NCI-H510A (cell line): ENCODE measurements around the gene LTBP1.

Experiments used
- DNase-seq: peaks from one replicate; lab custom pipeline; 2025; lab: John Stamatoyannopoulos, UW

LTBP1 gene

DNA sequence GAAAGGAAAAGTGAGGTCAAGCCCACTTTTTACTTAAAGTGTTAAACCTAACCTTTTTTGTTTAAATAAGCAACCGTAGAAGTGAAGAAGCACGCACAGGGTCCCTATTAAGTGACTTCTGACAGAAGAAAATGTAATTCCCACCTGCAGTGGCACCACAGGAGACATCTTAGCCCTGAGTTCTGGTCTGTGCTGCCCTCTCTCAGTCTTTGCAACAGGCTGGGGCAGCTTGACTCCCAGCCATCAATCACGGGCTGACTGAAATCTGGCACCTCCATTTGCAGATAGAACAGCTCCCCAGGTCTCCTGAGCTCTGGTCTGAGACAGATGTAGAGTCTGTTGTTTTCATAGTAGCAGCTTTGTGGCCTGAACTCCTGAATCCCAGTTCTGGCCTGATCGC lies 170.0 kb downstream of the LTBP1 start:
- DNase-seq, result no peak

DNA sequence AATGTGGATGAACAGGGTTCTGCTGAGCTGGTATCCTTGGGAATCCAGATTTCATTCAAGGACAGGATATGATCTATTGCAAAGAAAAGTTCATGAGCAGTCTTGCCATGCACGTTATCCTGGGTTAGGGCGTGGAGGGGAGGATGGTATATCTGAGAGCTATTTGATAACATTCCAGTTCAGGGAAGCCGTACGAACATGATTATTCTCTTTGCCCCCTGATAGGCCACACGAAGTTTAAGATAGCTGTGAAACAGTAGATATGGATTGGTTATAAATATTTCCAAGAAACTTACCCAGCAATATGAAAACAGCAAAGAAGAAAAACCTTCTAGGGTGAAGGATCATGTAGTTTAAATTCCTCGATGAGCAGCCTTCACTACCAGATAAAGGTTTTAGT lies 171.9 kb downstream of the LTBP1 start:
- no peak for DNase-seq

DNA sequence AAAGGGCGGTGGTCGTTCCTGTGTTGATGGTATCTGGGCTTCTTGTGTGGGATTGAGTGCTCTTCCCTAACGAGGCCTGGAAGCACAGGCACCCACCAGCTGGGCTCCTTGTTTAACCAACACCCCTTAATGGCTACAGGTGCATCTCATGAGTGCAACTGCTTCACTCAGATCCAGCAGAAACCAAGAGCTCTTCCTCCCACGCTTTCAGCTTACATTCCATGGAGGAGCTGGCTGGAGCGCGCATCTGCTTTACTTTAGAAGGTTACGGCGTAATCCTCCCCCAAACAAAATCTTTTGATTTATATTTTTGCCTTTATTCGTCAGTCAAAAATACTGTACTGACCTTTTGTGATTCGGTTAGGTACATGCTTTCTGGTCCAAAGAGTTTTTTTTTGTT lies 174.7 kb downstream of the LTBP1 start:
- no peak for DNase-seq

DNA sequence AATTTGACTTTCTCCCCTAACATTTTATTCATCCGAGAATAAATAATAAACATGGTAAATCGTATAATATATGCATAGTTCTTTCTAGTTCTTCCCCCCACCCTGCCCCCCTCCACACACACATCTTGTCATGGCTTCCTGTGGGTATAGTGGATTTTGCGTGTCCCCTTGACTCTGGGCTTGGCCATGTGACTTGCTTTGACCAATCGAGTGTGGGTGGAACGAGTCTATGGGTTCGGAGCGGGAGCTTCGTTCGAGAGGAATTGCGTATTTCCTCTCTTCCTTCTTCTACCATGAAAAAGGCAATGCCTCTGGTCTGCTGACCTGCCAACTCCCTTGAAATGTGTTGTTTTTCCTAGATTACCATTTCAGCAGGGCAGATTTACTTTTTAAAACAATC lies 175.2 kb downstream of the LTBP1 start:
- DNase-seq, result no peak

DNA sequence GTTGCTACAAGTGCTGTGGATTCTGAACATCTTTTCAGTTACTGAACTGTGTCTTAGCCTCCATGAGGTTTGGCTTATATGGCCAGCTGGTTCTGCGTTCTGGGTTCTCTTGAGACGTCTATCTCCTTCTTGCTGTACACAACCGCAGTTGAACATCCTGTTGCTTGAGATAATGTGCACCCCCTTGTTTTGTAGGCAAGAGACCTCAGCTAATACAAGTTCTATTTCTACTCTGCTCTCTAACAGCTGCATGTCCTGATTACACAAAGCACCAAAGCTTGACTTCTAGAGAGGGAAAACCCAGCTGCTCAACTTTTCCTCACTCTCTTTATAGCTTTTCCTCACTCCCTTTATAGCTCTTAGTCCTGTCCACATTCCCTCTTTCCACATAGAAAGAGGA lies 176.0 kb downstream of the LTBP1 start:
- no peak for DNase-seq

DNA sequence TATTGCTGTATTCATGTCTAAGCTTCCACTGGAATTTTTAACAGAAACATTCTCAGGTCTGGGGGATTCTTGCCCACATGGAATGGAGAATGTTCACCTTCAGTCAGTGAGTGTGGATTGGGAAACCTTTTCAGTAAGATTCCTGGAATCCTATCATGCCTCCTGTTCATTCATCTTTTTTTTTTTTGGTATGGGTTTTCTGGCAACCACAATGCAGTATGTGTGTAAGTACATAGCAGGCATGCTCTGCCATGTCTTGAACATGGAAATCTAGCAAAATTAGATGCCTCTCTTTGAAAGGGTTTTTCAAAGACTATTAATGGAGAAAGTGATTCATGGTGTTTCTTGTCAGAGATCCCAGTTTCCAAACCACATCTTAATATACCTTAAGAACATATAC lies 176.5 kb downstream of the LTBP1 start:
- DNase-seq, result no peak

DNA sequence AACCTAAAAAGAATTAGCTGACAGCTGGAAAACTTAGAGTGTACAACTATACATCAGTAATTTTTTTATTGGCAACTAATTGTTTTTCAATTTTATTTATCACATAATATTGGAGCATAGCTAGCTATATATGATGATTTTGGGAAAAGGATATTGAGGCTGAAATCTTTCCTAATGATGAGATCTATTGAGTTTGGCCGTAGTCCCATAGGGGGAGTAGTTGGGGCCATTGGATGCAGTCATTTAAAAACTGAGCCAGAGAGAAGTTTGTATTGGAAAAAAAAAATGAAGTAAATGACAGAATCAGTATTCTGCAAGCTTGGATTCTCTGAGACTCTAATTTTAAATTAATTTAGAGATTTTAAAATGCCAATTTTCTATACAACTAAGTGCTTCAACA lies 179.8 kb downstream of the LTBP1 start:
- DNase-seq, result no peak

DNA sequence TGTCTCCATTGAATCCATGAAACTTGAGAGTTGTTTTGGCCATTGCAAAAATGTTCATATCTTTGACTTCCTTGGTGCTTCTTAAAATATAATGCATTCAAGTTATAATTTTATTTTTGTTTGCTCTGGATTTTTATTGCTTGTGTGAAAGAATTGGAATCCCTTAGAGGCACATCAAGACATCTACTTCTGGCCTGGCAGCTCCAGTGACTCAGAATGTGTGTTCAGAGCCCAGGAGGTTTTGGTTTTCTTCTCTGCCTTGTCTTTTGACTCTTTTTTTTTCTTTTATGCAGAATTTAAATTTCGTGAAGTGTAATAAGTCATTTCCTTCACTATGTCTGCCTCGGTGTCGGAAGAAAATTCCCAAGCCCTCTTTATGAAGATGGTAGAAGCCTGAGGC lies 180.2 kb downstream of the LTBP1 start:
- DNase-seq, result no peak

DNA sequence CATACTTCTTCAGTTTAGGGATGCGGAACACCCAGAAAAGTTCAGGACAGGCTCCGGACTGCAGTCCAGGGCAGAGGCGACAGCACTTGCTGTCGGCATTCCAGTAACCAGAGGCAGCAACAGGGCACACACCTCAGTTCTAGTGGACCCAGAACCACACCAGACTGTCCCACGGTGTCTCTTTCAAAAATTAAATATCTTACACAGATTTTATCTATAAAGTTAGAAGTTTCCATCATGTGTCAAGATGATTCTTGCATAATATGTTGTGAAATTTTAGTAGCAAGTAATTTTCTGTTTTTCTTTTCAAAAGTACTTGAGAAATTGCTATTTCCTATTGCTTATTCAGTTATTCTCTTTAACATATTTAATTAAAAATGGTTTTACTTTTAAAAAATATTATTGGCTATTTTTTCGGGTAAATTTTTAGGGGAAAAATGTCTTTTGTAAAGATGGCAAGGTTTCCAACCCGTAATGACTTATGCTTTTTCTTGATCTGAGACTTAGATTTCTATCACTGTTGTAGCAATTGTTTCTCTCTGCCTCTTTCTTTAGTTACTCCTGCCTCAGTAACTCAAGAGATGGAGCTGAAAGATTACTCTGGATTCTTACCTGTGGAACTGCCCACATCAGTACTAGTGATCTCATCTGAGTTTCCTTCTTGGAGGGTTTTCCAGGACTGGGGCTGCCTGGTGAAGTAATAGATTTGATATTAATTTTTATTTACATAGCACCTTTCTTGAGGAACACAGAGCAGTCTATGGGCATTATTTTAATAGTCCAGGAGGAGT lies 182.7 kb downstream of the LTBP1 start:
- no peak for DNase-seq

DNA sequence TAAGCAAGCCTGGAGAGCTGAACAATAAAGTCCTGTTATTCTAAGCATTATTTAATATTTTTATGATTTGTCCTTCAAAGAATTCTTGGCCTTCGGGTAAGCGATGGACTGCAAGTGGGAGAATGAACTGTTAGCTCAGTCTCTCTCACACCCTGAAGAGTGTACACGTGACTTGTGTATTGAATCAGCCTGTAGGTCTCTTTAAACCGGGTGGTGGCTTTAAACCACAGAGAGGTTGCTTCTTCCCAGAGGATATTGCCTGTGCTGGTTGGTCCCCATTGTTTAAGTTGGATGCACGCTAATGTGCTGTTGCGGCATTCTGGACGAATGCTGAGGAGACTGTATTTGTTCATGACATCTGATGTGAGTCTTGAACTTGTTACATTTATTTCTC lies 183.3 kb downstream of the LTBP1 start:
- DNase-seq, result no peak

DNA sequence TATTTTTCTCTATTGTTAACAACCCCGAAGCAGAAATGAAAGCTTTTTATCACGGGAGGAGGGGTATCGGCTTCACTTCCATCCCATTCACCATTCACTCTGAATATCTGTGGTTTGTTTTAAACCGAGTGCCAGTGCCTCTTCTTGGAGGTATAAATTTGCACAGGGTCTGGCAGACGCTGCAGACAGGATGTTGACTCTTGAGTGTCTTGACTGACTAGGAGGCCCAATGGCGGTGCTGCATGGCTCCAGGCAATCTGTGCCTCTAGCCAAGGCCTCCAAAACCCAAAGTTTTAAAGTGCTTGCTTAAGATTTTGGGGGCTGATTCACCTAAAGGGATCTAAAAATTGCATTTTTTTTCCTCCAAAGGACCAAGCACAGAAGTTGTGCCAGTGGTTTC lies 183.8 kb downstream of the LTBP1 start:
- no peak for DNase-seq

DNA sequence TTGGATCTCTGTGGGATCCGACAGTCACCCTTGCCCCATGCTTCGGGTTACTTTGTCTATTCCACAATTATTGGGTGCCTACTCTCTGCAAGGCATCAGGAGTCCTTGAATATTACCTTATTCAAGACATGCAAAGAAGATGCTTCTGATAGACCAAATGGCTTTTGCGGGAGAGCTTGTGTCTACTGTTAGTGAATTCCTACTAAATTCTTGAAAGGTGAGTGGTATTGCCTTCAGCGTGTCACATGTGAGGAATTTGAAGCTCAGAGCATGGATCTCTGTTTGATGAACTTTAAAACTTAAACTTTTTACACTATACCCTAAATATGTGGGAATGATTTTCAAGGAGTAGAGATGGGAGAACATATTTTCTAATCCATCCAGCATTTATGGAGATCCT lies 184.4 kb downstream of the LTBP1 start:
- DNase-seq, result no peak

DNA sequence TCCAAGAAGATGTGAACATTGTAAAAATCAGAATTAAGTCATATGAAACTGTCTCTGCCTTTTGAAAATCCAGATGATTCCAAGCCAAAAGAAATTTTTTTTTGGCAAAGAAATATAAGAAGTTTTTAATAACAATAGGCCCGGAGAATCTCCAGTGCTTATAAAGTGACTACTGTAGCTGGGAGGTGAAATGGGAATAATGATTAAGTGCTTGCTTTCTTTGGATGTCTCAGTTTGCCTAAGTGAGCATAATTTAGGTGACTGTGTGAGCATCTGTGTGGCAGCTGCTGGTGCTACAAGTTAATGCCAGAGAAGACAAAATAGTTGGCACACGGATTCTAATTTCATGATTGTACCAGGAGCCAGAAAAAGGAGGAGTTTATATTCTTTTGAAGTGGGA lies 185.0 kb downstream of the LTBP1 start:
- DNase-seq, result no peak

DNA sequence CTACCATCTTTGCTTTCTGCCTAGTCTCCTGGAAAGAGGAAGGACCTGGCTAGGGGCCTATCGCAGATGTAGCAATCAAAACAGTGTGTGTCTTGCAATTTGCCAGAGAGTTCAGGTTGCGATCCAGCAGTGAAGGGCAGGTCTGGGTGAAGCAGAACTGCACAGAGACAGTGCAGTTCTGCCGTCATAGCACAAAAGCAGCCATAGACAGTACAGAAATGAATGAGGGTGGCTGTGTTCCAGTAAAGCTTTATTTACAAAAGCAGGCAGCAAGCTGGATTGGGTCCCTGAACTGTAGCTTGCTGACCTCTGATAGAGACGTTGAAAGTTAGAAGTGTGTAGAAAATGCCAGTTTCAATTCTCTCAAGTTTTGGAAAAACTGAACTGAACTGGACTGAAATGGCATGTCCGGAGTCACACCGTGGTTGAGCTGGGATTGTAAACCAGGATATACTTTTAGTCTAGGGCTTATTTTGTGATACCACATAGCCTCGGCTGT lies 186.8 kb downstream of the LTBP1 start:
- DNase-seq, result no peak

DNA sequence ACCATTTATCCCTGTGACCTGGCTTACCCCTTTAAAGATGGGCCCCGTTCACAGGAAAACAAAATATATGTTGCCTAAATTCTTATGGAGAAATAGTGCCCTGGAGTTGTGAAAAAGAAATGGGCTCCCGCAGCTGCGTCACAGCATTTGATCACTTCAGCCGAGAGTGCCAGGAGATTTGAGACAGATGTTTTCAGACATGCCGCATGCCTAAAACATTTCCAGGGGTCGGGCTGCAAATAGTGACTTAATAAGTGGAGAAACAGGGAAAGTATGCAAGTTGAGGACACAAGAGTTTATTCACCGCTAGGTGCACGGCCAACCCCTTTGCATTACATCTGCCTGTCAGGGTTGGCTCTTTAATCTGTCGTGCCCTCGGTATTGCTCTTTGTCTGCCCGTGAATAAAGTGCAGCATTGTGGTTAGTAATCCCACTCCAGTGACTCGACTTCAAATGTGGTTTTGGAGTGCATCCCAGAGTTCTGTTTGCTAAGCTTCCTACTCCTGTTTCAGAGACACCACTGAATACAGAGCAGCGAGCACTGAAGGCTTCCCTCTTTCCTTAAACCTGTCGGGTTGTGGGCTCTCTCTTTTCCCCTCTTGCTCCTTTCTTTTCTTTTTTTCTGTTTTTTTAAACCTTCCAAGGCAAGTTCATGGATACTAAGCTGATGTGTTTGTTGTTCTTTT lies 187.5 kb downstream of the LTBP1 start:
- DNase-seq, result no peak

DNA sequence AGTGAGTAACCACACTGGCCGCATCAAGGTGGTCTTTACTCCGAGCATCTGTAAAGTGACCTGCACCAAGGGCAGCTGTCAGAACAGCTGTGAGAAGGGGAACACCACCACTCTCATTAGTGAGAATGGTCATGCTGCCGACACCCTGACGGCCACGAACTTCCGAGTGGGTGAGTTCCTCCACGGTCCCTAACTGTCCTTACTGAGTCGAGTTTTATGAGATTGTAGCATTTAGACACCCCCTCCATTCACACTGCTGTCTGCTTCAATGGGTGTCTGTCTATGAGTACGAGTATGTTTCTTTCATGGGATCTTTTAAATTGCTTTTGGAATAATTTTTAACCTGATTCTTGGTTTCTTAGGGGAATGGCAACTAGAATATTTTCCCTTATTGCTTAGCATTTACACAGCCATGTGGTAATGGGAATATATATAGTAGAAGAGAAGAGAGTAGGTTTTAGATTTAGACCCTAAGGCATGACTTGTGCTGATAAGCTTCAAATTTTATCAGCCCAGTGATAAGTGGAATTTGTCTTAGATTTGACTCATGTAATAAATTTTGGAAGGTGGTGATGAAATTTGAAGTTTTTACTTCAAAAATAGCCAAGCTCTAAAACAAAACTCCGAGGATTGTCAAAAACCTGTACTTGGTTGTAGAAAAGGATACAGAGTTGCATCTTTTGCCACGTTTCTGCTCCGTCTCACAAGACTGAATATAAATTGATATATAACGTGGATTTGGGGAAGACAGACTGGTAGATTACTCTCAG lies 188.2 kb downstream of the LTBP1 start:
- no peak for DNase-seq

DNA sequence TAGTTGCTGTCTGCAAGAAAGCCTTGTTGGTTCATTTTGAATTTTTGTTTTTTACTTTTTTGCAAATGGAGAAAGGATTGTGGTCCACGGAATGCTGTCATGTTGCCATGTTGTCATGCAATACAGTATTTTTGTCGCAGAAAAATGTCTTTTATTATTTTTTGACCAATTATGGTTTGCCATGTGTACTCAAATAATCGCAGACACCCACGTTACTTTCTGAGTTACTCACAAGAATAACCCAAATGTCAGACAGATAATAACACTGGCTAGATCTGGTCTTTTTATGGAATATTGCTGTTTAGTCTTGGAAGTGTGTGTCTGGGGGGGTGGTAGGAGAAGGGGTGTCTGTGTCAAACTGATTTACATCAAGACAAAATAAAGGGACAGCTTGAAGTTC lies 188.9 kb downstream of the LTBP1 start:
- no peak for DNase-seq

DNA sequence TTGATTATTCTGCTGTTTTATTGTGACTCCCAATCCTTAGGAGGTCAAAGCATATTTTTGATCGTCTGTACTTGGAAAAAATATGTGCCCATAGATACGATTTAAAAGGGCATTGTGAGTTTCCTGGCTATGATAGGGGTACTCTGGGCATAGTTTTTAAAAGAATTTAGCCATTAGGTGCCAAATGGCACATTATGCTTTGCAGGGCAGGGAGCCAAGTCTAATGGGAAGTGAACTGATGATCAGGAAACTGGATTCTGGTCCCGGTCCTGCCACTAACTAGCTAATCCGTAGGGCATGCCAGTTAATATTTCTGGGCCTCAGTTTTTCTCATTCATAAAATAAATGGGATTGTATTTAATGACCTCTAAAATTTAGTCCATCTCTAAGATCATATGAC lies 189.3 kb downstream of the LTBP1 start:
- DNase-seq, result no peak

DNA sequence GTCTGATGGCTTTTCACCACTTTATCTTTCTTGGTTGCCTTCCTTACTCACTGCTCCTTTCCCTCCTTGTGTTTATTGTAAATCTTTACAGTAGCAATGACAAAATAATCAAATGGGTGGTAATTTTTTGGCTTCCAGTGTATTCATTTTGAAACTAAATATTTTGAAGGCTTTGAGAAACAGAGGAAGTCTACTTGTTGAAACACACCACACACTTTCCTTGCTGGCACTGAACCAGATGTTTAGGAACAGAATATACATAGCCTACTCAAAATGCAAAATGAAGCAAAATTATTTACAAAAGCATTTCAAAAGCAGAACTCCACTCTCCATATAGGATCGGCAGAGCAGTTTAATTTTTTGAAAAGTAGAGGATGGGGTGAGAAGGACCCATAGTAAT lies 189.8 kb downstream of the LTBP1 start:
- DNase-seq, result no peak

DNA sequence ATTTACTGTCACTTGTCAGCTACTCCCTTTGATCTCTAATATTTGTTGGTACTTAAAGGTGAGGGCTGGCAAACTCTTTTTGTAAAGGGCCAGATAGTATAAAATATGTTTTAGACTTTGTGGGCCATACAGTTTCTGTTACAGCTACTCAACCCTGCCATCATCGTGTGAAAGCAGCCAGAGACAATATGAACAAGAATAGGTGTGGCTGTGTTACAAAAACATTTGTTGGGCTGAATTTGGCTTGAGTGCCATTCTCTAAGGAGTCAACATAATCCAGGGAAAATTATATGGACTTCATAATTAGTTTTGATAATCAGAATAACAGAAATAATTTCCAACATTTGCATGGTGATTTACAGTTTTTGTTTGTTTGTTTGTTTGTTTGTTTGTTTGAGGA lies 190.6 kb downstream of the LTBP1 start:
- no peak for DNase-seq

DNA sequence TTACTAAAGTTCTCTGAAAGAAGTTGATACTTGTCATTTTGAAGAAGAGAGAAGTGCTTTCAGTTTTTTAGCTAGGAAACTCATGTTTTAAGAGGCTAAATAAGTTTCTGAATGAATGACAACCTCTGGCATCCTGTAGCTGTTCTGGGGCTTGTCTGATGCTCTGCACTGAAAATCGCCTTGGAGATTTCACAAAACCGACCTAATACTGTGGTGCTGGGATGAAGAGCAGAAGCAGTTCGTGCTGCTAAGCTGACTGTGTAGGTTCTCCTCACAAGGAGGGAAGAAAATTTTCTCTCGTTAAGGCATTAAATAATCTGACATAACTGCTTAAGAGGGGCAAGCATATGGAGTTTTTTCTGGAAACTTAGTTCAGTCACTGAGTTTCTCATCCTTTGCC lies 193.2 kb downstream of the LTBP1 start:
- DNase-seq, result no peak

DNA sequence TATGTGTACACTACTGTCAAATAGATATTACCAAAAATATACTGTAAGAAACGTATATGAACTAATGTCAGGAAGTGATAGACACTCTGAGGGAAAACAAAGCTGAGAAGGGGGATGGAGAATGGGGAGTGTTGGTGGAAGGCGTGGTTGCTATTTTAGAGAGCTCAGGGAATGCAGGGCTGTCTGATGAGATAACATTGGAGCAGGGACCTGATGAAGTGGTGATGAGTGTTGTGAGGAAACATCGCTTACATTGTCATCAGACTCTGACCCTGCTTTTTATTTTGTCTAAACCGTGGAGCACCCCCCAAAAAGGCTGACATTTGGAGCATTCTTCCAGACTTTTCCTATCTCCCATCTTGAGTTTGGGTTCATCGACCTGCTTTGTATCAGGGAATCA lies 194.7 kb downstream of the LTBP1 start:
- no peak for DNase-seq

DNA sequence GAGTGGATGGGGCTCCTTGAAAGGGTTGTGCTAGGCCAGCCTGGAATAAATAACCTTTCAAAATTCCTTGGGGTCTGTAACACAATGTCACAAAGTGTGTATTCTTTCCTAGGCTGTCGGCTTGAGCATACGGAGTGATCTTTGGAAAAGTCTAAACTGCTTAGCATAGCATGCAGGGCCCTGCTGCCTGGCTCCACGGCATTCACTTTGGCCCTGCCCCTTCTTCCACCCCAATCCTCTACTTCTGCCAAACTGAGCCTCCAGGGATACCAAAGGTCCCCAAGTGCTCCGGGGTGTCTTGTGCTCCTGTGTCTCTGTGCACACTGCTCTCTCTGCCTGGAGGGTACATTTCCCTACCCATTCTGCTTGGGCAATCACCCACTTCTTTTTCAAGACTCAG lies 196.1 kb downstream of the LTBP1 start:
- no peak for DNase-seq
